Tibial artery (tissue), 4 donors: Measurements from ENCODE around the gene SH2D4B.

Source experiments
- DNase-seq, 2 donors: peaks; one replicate each; pipeline ENCODE4 v3.0.0-alpha.2; 2019
- H3K27ac ChIP-seq, 2 donors: fragments of 200-600 bp; sonication (generic) in 1 of 2; 1 replicate in 1 of 2; 2 replicates in 1 of 2; pipeline ENCODE4 v1.5.1; 2018 to 2019; ENCODE audit warnings: mild to moderate bottlenecking in 1 of 2
- H3K27me3 ChIP-seq, 2 donors: fragments of 200-600 bp; sonication (generic) in 1 of 2; one replicate each; pipeline versions ENCODE4 v1.5.1 to v1.6.0; 2016 to 2019
- H3K36me3 ChIP-seq, 3 donors: fragments of 200-600 bp; sonication (generic) in 2 of 3; one replicate each; pipeline ENCODE4 v1.5.1; 2016 to 2019; ENCODE audit warnings: mild to moderate bottlenecking in 2 of 3
- H3K4me1 ChIP-seq, 4 donors: fragments of 200-600 bp; sonication (generic) in 2 of 4; 1 replicate in 3 of 4; 2 replicates in 1 of 4; pipeline ENCODE4 v1.5.1; 2016 to 2019
- H3K4me3 ChIP-seq, 2 donors: fragments of 200-600 bp; sonication (generic) in 1 of 2; 1 replicate in 1 of 2; 2 replicates in 1 of 2; pipeline ENCODE4 v1.5.1; 2018 to 2019; ENCODE audit warnings: mild to moderate bottlenecking in 2 of 2
- H3K9me3 ChIP-seq, 3 donors: fragments of 200-600 bp; sonication (generic) in 1 of 3; one replicate each; pipeline ENCODE4 v1.5.1; 2016 to 2019
- intact Hi-C: fragments of 100-400 bp; cut with DNase I; formaldehyde crosslinking; loops from one replicate; pipeline ENCODE4 v1.15.0; 2023; ENCODE audit warnings: low total_unique reads
- TF ChIP-seq, protein P1 (sequence below), 2 experiments: fragments of 200-600 bp in 1 of 2; fragments of 450-650 bp in 1 of 2; IDR thresholded peaks; one replicate each; pipeline ENCODE4 v1.5.1; 2017 to 2019; ENCODE audit warnings: antibody characterized with exemption in 2 of 2, mild to moderate bottlenecking in 1 of 2, moderate library complexity in 1 of 2

SH2D4B gene

DNA sequence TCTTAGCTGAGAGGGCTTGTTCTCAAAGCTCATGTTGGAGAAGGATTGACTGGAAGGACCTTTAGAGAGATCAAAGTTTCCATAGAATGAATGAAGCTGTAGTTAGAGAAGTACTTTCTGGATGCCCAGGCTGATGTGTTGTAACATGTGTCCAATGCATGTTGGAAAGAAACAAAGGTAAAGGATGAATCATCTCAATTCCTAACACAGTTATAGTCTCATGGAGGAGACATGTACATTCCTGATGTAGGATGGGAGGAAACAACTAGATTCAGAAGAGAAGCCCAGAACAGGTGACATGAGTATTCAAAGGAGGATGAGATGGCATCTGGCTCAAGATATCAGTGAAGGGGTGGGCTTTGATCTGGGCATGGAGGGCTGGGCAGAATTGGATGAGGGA is 152.7 kb downstream of the SH2D4B start:
- Histone ChIP-seq H3K4me1 (no peaks in the 10 kb centered on the region), H3K27ac (no peak overlapping the region), H3K27me3 (no peaks in the 10 kb centered on the region), H3K4me3 (no peak overlapping the region), H3K9me3 (no peaks in the 10 kb centered on the region), H3K36me3 (no peaks in the 10 kb centered on the region)
- intact Hi-C loops, result no loop called here
- DNase-seq, result no peak
- TF ChIP-seq, protein P1, sequence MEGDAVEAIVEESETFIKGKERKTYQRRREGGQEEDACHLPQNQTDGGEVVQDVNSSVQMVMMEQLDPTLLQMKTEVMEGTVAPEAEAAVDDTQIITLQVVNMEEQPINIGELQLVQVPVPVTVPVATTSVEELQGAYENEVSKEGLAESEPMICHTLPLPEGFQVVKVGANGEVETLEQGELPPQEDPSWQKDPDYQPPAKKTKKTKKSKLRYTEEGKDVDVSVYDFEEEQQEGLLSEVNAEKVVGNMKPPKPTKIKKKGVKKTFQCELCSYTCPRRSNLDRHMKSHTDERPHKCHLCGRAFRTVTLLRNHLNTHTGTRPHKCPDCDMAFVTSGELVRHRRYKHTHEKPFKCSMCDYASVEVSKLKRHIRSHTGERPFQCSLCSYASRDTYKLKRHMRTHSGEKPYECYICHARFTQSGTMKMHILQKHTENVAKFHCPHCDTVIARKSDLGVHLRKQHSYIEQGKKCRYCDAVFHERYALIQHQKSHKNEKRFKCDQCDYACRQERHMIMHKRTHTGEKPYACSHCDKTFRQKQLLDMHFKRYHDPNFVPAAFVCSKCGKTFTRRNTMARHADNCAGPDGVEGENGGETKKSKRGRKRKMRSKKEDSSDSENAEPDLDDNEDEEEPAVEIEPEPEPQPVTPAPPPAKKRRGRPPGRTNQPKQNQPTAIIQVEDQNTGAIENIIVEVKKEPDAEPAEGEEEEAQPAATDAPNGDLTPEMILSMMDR (IDR thresholded peaks at IDR 0.05), result no peak

DNA sequence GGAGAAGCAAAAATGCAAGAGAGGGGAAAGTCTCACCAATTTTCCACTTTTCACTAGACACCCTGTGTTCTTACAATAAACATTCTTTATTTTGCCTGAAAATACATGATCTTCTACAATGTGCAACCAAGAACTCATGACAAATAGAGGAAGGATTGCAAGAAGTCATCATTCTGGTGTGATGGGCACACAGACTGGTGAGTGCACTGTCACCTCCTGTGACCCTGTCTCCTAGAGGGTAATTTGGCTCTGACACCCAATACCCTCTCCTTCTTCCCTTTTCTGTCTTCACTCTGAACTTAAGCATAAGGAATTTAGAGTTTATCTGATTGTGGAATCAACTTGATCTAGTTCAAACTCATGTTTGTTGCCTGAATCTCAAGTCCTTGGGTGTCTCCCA is 153.7 kb downstream of the SH2D4B start:
- H3K27me3 ChIP-seq, result no peaks in the 10 kb centered on the region
- TF ChIP-seq, protein P1 (IDR thresholded peaks at IDR 0.05), result no peak
- H3K9me3 ChIP-seq, result no peaks in the 10 kb centered on the region
- intact Hi-C loops, result no loop called here
- no peak for DNase-seq
- H3K4me3 ChIP-seq, result no peak overlapping the region
- no peaks in the 10 kb centered on the region for H3K4me1 ChIP-seq
- H3K27ac ChIP-seq, result no peak overlapping the region
- no peaks in the 10 kb centered on the region for H3K36me3 ChIP-seq

DNA sequence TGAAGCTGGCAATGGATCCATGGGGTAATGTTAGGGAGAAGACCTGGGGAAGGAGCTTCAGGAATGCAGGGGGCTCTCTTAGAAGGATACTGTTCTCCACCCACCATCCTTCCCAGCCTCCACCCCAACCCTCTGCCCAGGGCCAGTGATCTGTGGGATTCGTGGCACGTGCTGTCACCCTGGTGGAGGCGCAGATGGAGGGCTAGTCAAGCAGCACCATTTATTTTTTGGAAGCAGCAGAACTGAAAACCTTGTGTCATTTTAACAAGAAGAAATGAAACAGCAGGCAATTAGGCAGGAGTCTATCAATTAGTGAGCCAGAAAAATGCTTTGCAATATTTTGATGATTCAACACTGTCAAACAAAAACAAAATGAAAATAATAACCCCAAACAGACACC is 155.9 kb downstream of the SH2D4B start:
- TF ChIP-seq, protein P1 (IDR thresholded peaks at IDR 0.05), result no peak
- Histone ChIP-seq H3K9me3 (no peaks in the 10 kb centered on the region), H3K4me3 (no peak overlapping the region), H3K4me1 (no peaks in the 10 kb centered on the region), H3K36me3 (no peaks in the 10 kb centered on the region), H3K27me3 (no peaks in the 10 kb centered on the region), H3K27ac (no peak overlapping the region)
- intact Hi-C loops, result no loop called here
- no peak for DNase-seq

DNA sequence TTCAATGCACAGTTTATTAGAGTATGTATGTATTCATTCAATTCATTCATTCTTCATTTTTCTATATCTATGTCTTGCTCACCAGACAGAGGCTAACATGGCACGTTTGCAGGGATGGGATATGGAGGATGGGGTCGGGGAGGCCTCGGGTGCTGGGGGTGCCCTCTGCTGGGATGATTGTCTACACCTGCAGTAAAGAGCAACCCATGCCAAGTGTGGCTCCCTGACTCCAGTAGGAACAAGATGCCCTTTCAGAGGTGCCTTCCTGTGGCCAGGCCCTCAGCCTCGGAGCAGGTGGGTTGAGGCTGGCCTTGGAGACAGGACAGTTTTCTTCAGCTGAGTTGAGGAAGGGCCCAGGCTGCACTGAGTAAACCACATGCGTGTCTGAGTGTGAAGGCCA is 157.2 kb downstream of the SH2D4B start:
- no peak overlapping the region for H3K27ac ChIP-seq
- H3K4me3 ChIP-seq, result no peak overlapping the region
- H3K4me1 ChIP-seq, result no peaks in the 10 kb centered on the region
- DNase-seq, result no peak
- intact Hi-C loops, result no loop called here
- no peaks in the 10 kb centered on the region for H3K36me3 ChIP-seq
- TF ChIP-seq, protein P1 (IDR thresholded peaks at IDR 0.05), result no peak
- peaks cover 0 to 6% of the 10 kb centered on the region in 2 donors for H3K27me3 ChIP-seq
- no peaks in the 10 kb centered on the region for H3K9me3 ChIP-seq
